Stimulated activated CD4-positive, alpha-beta T cell treated with anti-CD3 and anti-CD28 coated beads, Interleukin-4, amount 100 ng/mL, for 1 hour (primary cell): Measurements from ENCODE around the gene HUS1.
"Not testable (repeated sequence)": the region's sequence is repeated elsewhere in the genome, so short reads cannot be mapped to it uniquely, and the experiment has no call there.

Experiments
- DNase-seq: peaks from one replicate; pipeline ENCODE4 v3.0.0-alpha.2; 2020

HUS1 gene

DNA sequence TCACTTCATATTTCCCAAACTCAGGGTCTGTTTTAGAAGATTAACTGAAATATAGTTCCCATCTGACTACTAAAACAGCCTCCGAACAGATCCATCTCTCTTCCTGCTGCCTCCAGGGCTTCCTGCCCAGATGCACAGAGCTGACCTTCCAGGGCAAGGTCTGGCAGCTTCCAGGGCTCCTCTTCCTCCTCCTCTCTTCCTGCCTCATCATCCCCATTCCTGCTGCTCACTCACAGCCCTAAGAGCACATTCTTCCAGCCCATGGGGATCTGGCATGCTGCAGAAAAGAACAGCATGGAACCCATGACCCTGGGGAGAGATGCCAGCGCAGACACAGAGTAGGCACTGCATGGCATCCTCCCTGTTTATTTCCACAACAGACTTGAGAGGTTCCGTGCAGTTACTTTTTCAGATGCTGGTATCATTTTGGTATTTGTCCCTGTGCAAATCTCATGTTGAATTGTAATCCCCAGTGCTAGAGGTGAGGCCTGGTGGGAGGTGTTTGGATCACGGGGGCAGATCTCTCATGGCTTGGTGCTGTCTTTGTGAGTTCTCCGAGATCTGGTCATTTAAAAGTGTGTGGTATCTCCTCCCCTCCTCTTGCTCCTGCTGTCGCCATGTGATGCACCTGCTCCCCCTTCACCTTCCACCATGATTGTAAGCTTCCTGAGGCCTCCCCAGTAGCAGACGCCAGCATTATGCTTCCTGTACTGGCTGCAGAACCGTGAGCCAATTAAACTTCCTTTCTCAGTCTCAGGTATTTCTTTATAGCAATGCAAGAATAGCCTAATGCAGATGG lies 35.5 kb downstream of the HUS1 start:
- no peak for DNase-seq

DNA sequence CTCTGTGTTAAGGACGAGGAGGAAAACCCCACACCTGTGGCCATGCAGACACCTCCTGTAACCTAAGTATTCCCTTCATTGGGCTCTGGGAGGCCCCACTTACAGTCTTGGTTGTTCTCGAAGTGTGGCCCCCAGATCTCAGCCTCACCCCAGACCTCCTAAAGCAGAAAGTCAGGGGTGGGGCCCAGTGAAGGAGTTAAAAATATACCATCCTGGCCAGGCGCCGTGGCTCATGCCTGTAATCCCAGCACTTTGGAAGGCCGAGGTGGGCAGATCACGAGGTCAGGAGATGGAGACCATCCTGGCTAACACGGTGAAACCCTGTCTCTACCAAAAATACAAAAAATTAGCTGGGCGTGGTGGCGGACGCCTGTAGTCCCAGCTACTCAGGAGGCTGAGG lies 36.8 kb downstream of the HUS1 start:
- DNase-seq, result not testable (repeated sequence)

DNA sequence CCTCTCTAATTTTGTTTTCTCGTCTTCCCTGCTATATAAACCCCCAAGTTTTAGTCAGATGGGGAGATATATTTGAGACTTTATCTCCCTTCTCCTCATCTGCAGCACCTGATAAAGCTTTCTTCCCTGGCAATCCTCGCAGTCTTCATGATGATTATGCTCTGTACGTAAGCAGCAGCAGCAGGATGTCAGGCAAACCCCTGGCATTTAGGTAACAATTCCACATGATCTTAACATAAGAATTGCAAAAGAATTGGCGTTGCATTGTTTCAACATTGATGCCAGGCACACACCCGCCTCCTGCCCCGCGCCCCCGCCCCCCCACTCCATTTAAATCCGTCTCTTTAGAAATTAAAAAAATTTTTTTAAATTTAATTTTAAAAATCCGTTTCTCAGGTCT lies 37.3 kb downstream of the HUS1 start:
- DNase-seq, result no peak

DNA sequence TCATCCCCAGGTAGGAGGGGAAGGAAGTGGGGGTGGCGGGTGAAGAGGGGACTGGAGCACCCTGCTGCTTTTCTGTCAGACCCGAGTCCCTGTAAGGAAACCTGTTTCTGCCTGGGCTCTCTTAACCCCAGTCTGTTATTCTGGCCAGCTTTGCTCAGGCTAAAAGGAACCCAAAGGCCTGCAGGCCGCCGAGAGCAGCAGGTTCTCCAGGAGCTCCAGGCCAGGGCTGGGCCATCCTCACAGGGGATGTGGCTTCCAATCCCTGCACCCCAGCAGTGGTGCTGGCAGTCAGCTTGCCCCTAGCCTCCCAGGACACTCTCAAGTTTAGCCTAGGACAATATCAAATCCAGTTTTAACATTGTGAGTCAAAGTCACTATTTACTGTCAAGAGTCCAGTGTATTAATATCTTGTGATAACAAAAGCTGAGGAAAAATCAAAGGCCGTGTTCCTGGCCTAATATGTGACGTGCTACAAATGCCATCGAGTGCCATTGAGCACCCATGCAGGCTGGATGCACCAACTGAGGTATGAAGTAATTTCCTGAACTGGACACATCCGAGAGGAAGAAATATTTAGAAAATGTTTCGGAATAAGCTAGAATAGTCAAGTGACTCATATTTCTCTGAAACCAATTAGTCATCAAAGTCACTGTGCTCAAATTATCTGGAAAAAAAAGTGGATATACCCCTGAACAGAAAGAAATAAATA lies 38.1 kb downstream of the HUS1 start:
- DNase-seq, result no peak

DNA sequence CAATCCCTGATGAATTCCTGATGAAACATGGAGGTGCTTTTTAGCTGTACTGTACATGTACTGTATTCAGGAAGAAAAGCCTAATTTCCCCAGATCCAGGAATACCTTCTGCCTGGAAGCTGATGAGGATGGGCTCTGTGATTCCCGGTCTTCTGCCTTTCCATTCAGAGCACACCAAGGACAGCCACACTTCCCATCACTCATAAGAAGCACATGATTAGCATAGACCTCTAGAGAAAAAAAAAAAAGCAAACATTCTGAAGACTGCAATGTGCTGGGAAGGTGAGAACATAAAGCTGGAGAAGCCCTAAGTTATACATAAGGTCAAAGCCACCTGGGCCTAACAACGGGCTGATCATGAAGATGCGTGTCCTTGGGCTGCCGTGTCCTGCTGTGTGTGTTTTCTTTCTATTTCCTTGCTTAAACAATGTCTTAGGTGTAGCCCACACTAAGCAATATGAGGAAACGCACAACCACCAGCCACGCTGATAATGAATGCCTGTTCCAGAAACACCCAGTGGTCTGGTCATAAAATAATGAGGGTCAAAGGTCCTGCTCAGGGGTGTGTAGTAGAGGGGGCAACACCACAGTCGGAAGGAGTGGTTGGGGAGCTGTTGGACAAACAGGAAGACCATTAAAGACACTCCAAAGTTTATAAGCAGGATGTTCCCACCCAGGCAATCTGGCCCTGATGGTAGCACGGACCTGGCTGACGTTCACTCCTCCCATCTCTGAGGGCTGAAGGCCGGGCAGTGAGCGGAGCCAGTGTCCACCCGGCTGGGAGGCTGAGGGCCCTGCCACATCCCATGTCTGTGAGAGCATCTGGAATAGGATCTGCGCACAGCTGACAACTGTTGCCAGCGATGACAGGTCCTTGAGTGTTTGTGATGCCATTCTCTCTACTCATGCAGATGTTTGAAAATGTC lies 39.1 kb downstream of the HUS1 start:
- no peak for DNase-seq

DNA sequence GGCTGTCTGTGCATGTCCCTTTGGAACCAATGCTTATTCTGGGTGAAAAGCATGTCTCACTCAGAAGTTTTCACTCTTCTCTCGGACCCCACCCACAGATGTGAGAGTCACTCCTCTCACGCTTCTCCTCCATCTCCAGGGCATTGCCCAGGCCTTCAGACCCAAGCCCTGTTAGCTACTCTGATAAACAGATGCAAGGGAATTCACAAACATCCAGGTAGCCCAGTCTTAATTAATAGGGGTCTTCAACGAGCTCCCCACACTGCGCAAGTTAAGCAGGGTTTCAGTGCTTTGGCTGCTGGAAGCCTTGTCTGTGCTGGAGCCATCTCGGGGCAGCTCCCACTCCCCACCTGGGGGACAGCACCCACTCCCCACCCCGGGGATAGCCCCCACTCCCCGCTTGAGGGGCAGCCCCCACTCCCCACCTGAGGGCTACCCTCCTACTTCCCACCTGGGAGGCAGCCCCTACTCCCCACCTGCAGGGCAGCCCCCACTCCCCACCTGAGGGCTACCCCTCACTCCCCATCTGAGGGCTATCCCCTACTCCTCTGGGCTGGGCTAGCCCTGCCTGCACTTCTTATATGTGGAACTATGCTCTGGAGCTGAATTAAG lies 39.9 kb downstream of the HUS1 start:
- no peak for DNase-seq

DNA sequence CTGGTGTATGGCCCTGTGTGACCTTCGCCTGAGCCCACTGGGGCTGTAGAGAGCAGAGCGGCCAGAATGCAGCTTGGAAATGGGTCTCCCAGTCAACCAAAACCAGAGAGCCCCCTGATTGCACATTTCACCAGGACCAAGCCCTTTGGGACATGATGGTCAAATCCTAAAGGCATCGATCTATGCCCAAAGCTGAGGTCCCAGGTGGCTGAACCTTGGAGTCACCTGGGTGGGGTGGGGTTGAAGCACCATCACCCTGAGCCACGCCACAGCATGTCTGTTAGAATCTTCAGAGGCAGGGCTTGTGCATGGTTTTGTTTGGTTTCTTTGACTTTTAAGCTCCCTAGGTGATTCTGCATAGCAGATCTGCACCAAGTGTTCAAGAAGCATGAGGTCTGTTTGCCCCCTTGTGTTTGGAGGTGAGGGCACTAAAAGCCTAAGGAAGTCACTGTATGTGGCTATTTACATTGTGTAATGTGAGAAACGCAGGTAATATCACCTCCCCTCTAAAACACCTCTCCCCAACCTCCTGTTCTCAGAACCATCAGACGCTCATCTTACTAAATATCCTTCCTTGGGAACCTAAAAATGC lies 40.7 kb downstream of the HUS1 start:
- no peak for DNase-seq

DNA sequence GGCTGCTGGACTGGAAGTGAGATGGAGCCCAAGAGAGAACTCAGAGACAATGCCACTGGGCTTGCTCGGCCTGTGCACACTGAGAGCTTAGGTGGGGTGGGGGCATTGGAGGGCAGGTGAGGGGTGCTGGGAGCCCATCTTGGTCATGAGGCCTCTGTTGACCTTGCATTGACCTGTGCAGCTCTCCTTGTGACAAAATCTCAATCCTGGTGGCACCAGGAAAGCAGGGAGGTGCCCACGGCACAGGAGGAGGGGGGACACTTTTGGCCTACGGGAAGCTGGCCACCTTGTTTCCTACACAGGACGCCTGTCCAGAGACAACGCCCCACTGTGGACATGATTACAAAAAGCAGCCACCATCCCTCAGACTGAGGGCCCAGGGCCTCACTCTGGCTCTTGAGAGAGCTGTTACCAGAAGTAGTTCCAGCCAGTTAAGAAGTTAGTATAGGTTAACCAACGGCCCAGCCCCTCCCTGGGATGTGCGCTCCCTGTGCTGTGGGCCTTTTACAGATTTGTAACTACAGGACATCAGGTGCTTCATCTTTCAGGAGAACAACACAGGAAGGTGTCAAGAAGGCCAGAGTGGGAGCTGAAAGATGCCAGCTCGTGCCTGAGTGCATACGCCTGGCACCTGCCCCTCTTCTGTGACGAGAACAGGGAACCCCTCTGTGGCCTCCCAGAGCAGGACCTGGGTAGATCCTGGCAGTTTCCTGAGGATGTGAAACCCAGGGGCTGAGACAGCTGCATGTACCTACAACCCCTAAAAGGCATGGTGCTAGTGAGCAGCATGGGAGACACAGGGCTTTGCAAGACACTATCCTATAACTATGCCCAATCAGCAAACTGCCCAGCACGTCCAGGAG lies 41.5 kb downstream of the HUS1 start:
- DNase-seq, result no peak

DNA sequence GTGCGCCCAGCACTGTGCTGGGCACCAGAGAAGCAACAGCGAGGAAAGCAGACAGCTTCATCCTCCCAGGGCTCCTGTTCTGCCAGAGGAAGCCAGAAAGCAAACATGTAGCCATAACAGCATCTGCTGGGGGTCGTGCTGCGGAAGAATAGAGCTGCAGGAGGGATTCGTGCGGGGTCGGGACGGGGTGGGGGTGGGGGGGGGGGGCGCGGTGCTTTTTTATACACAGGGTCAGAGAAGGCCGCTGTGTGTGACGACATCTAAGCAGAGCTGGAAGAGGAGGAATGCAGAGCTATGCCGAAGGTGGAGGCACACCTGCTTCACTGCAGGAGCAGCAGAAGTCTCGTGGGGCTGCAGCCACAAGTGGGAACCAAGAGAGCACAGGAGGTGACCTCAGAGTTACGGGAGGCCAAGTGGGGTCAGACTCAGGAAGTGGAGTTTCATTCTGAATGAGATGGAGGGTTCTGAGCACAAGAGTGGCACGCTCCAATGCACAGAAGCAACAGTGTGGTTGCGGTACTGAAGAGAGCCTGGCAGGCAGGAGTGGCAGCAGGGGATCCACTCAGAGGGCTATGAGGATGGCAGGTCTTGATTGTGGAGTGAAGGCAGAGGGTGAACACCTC lies 42.2 kb downstream of the HUS1 start:
- DNase-seq, result no peak

DNA sequence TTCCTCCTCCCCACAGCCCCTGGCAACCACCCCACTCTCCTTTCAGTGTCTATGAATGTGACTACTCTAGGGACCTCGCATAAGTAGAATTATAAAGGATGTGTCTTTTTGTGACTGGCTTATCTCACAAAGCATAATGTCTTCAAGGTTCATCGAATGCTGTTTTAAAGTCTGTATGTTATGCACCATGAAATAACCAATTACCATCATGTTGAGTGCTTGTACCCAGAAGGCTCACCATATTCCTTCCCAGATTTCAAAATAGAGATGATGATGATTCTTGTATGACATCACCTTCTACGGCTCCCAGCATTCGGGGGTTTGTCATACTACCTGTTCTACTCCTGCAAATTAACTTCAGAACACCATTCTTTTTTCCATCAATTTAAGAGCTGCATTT lies 43.1 kb downstream of the HUS1 start:
- no peak for DNase-seq

DNA sequence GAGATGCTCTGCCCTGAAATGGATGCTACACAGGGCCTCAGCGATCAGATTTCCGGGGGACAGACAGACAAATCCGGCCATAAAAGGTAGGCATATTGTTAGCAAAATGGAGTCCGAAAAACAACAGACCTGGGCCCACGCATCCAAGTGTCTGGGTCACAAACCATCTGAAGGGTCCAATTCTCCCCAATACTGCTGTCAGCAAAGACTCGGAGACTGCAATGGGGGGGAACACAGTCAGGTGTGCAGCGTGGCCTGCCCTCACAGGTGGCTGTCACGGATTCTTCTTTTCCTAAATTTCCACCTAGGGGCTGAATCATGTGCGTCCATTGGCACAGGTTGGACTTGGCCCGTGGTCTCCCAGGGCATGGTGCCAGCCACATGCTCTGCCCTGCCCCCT lies 44.1 kb downstream of the HUS1 start:
- no peak for DNase-seq

DNA sequence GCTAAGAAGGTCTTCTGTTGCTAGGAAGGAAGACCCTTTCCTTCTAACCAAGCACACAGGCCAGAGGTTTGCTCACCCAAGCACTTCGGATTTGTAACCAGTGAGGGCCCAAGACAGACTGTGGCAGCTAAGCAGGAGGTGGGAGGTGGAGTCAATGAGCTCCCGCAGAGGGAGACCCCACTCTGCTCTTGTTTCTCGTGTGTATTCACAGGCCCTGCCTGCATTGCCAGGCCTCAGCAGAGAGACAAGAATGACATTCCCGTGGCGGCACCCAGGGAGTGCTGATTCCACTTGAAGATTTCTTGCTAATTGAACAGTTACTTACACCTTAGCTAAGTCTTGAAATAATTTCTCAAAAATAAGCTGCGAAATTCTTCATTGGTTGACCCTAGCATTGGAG lies 44.6 kb downstream of the HUS1 start:
- DNase-seq, result no peak

DNA sequence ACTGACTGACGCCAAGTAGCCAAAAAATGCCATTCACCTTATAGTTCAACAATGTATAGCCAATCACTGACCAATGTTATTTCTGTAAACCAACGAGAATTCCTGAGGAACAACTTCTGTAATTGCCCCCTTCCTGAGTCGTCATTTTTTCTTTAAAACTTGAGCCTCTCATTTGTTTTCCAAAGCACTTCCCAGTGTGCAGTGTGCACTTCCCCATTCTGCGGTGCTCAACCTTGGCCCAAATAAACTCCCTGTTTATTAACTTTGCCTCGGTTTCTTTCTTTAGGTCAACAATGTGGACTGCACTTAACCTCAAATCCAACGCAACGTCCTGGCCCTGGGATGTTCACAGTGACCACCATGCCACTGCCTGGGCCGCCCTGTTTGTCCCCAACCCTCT lies 46.2 kb downstream of the HUS1 start:
- DNase-seq, result no peak

DNA sequence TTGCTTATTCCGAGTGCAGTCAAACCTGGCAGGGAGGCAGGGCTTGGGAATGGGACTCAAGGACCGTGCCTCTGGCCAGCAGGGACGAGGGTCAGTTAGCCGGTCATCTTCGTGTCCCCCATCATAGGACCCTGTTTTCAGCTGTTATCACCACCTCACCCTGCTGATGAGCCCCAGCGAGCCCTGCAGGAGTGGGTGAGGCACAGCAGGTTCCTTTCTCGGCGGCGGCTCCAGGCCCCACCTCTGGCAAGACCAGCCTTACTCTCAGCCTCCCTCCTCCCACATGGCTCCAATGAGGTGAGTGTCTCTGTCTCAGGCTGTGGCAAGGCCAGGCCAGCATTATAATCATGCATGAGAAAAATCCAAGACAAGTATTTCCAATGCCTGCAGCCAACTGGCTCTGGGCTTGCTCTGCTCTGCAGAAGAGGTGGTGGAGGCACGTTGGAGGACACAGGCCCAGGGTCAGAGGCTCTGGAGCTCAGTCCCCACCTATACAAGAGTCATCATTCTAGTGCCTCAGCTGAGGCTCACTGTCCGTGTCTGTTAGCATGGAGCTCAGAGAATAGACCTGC lies 46.9 kb downstream of the HUS1 start:
- DNase-seq, result no peak

DNA sequence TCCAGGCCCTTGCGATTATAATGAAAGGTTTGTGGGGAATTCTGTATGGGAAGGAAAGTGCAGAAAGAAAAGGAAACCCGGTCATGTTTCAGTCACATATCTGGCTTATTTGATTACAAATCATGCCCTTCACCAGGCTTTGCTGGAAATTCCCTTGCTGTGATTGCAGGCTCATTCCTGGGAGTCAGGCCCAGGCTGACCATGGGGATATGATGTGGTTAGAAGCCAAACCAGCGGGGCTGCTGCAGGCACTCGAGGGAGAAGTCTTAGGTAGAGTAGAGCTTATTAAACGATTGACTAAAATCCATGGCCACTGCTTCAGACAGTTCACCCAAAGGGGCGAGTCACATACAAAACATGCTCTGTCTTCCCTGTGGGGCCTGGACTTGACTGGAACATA lies 47.4 kb downstream of the HUS1 start:
- DNase-seq, result no peak

DNA sequence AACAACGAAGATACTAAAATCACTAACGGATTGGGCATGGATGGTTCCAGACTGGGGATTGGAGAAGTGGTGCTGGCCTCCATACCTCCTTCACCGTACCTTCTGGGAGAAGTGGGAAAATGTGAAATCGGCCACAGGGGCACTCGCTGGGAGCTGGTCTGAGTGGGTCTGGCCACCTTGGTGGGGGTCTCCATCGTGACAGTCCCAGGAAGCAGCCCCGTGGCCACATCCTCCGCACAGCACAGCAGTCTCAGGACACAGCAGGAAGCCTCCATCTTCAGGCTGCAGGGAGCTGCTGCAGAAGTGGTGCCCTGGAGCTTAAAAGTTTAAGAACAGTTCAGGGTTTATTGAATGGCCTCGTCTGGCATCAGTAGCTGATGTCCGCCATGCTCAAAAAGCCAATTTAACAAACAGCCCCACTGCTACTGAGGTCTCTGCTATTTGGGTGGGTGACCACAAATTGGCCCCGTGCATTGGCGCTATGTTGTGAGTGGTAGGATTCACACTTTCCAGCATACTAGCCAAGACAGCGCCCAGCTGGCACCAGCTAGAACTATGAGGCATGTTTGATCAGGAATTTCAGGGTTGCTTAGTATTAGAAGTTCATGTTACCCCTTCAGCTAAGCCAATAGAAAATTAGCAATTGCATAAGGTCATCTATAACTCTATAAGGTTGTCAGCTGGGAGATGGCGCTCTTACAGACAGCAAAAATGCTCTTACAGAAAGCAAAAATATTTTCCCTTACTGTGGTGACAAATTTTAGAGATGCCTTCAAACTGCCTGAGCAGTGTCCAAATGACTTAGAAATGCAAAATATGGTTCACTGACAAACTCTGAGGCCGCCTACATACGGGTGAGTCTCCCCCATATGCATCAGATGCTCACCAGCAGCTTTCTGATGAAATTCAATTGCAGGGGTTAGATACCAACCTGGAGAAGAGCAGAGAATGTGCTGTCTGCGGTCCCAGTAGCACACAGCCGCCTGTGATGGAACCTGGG lies 48.1 kb downstream of the HUS1 start:
- DNase-seq, result no peak

DNA sequence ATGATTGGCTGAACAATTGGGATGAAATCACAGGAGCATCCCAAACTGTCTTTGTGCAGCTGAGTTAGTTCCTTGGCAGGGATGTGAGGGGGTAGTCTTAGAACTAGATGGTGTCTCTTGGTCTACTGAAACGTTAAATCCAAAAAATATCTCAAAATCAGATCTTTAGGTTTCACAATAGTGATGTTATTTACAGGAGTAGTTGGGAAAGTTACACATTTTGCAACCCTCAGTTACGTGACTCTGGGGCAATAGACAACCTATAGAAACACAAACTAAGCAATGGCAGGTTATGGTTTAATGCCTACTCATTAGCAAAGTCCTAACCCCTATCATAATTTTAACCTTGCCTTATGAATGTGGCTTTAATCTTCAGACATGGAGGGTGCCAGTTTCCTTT lies 55.1 kb downstream of the HUS1 start:
- DNase-seq, result no peak

DNA sequence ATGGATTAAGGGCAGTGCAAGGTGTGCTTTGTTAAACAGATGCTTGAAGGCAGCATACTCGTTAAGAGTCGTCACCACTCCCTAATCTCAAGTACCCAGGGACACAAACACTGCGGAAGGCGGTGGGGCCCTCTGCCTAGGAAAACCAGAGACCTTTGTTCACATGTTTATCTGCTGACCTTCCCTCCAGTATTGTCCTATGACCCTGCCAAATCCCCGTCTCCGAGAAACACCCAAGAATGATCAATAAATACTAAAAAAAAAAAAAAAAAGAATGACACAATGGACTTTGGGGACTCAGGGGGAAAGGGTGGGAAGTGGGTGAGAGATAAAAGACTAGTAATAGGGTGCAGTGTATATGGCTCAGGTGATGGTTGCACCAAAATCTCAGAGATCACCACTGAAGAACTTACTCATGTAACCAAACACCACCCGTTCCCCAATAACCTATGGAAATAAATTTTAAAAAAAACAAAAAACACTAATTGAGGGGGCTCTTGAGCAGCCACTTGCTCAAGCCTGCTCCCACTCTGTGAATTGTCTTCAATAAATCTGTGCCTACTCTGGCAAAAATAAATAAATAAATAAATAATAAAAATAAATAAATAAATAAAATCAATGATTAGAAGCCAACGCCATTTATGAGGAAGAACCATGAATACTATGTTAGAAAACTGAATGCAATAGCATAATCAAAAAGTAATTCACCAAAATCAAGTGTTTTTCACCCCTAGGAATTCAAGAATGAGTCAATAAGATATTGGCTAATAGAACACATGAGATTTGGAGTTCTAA lies 56.1 kb downstream of the HUS1 start:
- not testable (repeated sequence) for DNase-seq

DNA sequence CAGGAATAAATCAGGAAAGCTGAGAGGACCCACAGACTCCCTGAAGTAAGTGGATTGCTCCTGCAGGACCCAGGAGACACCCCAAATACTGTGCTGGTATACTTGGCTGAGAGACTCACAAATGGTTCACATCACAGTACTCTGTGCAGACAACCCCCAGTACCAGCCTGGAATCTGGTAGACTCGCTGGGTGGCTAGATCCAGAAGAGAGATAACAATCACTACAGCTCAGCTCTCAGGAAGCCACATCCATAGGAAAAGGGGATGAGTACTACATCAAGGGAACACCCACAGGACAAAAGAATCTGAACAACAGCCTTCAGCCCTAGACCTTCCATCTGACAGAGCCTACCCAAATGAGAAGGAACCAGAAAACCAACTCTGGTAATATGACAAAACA lies 62.9 kb downstream of the HUS1 start:
- DNase-seq, result not testable (repeated sequence)
